H9 (cell line): ENCODE measurements around the gene CLK2. TPM values are rescaled to one million over a fixed set of nuclear protein-coding genes. Genes with fewer than 3 reads are reported as not detected.

ENCODE experiments used
- DNase-seq: peaks from one replicate; pipeline ENCODE4 v3.0.0-alpha.2; 2017
- H2AFZ ChIP-seq: one replicate; pipeline ENCODE4 v1.6.1; 2013; ENCODE audit warnings: mild to moderate bottlenecking, low read length, control low read depth, moderate library complexity
- H2AK5ac ChIP-seq: 2 replicates; pipeline ENCODE4 v1.6.1; 2013; ENCODE audit warnings: low read length, control low read depth, mixed read lengths; ENCODE audit not compliant: insufficient read length
- H2BK120ac ChIP-seq: one replicate; pipeline ENCODE4 v1.6.1; 2013; ENCODE audit warnings: low read depth, mild to moderate bottlenecking, low read length, control low read depth, inconsistent platforms; ENCODE audit not compliant: poor library complexity, severe bottlenecking
- H2BK12ac ChIP-seq: 2 replicates; pipeline ENCODE4 v1.6.1; 2013; ENCODE audit warnings: low read length, control low read depth, mixed read lengths, low read depth; ENCODE audit not compliant: insufficient read length
- H2BK15ac ChIP-seq: 2 replicates; pipeline ENCODE4 v1.6.1; 2013; ENCODE audit warnings: low read depth, low read length, control low read depth
- H2BK20ac ChIP-seq: one replicate; pipeline ENCODE4 v1.6.1; 2013; ENCODE audit warnings: low read depth, mild to moderate bottlenecking, low read length, control low read depth, inconsistent platforms; ENCODE audit not compliant: poor library complexity, severe bottlenecking
- H2BK5ac ChIP-seq: 2 replicates; pipeline ENCODE4 v1.6.1; 2013; ENCODE audit warnings: low read length, control low read depth, mixed read lengths; ENCODE audit not compliant: insufficient read length
- H3K14ac ChIP-seq: 2 replicates; pipeline ENCODE4 v1.6.1; 2013; ENCODE audit warnings: low read length, control low read depth; ENCODE audit not compliant: insufficient read depth
- H3K18ac ChIP-seq: 2 replicates; pipeline ENCODE4 v1.6.1; 2013; ENCODE audit warnings: low read depth, mild to moderate bottlenecking, mixed read lengths, low read length, control low read depth; ENCODE audit not compliant: insufficient read length
- H3K23ac ChIP-seq: 2 replicates; pipeline ENCODE4 v1.6.1; 2013; ENCODE audit warnings: low read length, control low read depth, mixed read lengths, low read depth; ENCODE audit not compliant: insufficient read length
- H3K23me2 ChIP-seq: 2 replicates; pipeline ENCODE4 v1.6.1; 2013; ENCODE audit warnings: low read depth, mild to moderate bottlenecking, mixed read lengths, low read length, control low read depth; ENCODE audit not compliant: insufficient read length, poor library complexity, severe bottlenecking
- H3K27ac ChIP-seq: 2 replicates; pipeline ENCODE4 v1.5.1; 2013; ENCODE audit warnings: low read length, control low read depth, mixed read lengths, low read depth; ENCODE audit not compliant: insufficient read length
- H3K27me3 ChIP-seq: 2 replicates; pipeline ENCODE4 v1.6.1; 2013; ENCODE audit warnings: low read length, control low read depth, inconsistent platforms; ENCODE audit not compliant: insufficient read depth
- H3K4ac ChIP-seq: 2 replicates; pipeline ENCODE4 v1.6.1; 2013; ENCODE audit warnings: low read depth, mild to moderate bottlenecking, control low read depth, inconsistent platforms, low read length, moderate library complexity
- H3K4me1 ChIP-seq: 2 replicates; pipeline ENCODE4 v1.6.1; 2013; ENCODE audit warnings: low read length, control low read depth, inconsistent platforms; ENCODE audit not compliant: insufficient read depth
- H3K4me2 ChIP-seq: 2 replicates; pipeline ENCODE4 v1.6.1; 2013; ENCODE audit warnings: low read length, control low read depth, mixed read lengths; ENCODE audit not compliant: insufficient read length, insufficient read depth
- H3K56ac ChIP-seq: 2 replicates; pipeline ENCODE4 v1.6.1; 2013; ENCODE audit warnings: low read depth, mild to moderate bottlenecking, mixed read lengths, low read length, control low read depth; ENCODE audit not compliant: insufficient read length
- H3K79me1 ChIP-seq: 2 replicates; pipeline ENCODE4 v1.6.1; 2013; ENCODE audit warnings: low read depth, mild to moderate bottlenecking, moderate library complexity, low read length, control low read depth, inconsistent platforms; ENCODE audit not compliant: insufficient read depth, poor library complexity, severe bottlenecking
- H3K79me2 ChIP-seq: 2 replicates; pipeline ENCODE4 v1.6.1; 2013; ENCODE audit warnings: low read length, control low read depth, inconsistent platforms; ENCODE audit not compliant: insufficient read depth
- H3K9ac ChIP-seq: 2 replicates; pipeline ENCODE4 v1.6.1; 2013; ENCODE audit warnings: low read length, control low read depth, mixed read lengths; ENCODE audit not compliant: insufficient read length; ENCODE audit errors: extremely low read depth
- H3K9me3 ChIP-seq: one replicate; pipeline ENCODE4 v1.6.1; 2013; ENCODE audit warnings: low read depth, low read length, inconsistent platforms; ENCODE audit not compliant: control insufficient read depth
- H3T11ph ChIP-seq: one replicate; pipeline ENCODE4 v1.6.1; 2013; ENCODE audit warnings: mild to moderate bottlenecking, low read length, control low read depth, inconsistent platforms
- H4K20me1 ChIP-seq: one replicate; pipeline ENCODE4 v1.6.1; 2013; ENCODE audit not compliant: control insufficient read depth, insufficient read length, insufficient read depth
- H4K5ac ChIP-seq: 2 replicates; pipeline ENCODE4 v1.6.1; 2013; ENCODE audit warnings: low read depth, mild to moderate bottlenecking, mixed read lengths, low read length, control low read depth; ENCODE audit not compliant: insufficient read length
- H4K8ac ChIP-seq: replicated peaks from 2 replicates; pipeline ENCODE4 v1.6.1; 2013; ENCODE audit warnings: low read length, control low read depth, mixed read lengths, low read depth; ENCODE audit not compliant: insufficient read length
- H4K91ac ChIP-seq: 2 replicates; pipeline ENCODE4 v1.6.1; 2013; ENCODE audit warnings: low read depth, mild to moderate bottlenecking, moderate library complexity, mixed read lengths, low read length, control low read depth; ENCODE audit not compliant: insufficient read length
- H3K27ac Mint-ChIP-seq, 3 experiments: 2 replicates in 2 of 3; 3 replicates in 1 of 3; pipeline ENCODE4 v1.8.0; 2020 to 2021; ENCODE audit warnings: mixed read lengths in 3 of 3, mild to moderate bottlenecking in 1 of 3, moderate library complexity in 1 of 3
- H3K27me3 Mint-ChIP-seq: 2 replicates; pipeline ENCODE4 v1.8.0; 2021; ENCODE audit warnings: low read depth, mild to moderate bottlenecking, moderate library complexity, mixed read lengths
- H3K36me3 Mint-ChIP-seq, 3 experiments: 2 replicates in 2 of 3; 3 replicates in 1 of 3; pipeline ENCODE4 v1.8.0; 2020 to 2021; ENCODE audit warnings: low read depth in 3 of 3, mixed read lengths in 3 of 3; ENCODE audit not compliant: insufficient read depth in 1 of 3
- H3K4me1 Mint-ChIP-seq, 2 experiments: 2 replicates each; pipeline ENCODE4 v1.8.0; 2020; ENCODE audit warnings: mixed read lengths in 2 of 2
- H3K4me3 Mint-ChIP-seq, 2 experiments: 2 replicates in 1 of 2; 3 replicates in 1 of 2; pipeline ENCODE4 v1.8.0; 2020 to 2021; ENCODE audit warnings: mild to moderate bottlenecking in 2 of 2, mixed read lengths in 2 of 2, moderate library complexity in 1 of 2
- H3K9me3 Mint-ChIP-seq, 2 experiments: 2 replicates in 1 of 2; 3 replicates in 1 of 2; pipeline ENCODE4 v1.8.0; 2020; ENCODE audit warnings: mild to moderate bottlenecking in 2 of 2, mixed read lengths in 2 of 2, moderate library complexity in 1 of 2
- CTCF ChIP-seq: fragments of 200-600 bp; sonication (generic); conservative IDR thresholded peaks from 3 replicates; pipeline ENCODE4 v1.8.0; 2021; ENCODE audit warnings: antibody characterized with exemption, mild to moderate bottlenecking
- WGBS: extraction: QIAGEN DNeasy Blood & Tissue Kit; methylation state at CpG from one replicate; pipeline ENCODE4 v1.1.7; 2013; ENCODE audit warnings: missing lambda C conversion rate, low lambda C conversion rate, mixed read lengths; ENCODE audit not compliant: insufficient read length; ENCODE audit errors: extremely low coverage; 5-methylcytosine and 5-hydroxymethylcytosine counted together
- total RNA-seq: library from RNA; stranded (reverse); gene quantifications from 2 replicates; pipeline ENCODE4 v1.2.1, GENCODE V29; 2021

Gene CLK2
- total RNA-seq, 1 experiment from 2014 or later: 77.5 TPM

GRCh38 chr1:155267373-155267772, 5.9 kb downstream of the CLK2 start:
- Histone ChIP-seq H4K5ac (no peak overlapping the region), H3K27ac (no peak overlapping the region)
- WGBS: no CpG with 5 or more reads among the region's 2 CpGs

More at GRCh38 chr1:155267373-155267772, 5.9 kb downstream of the CLK2 start:
- Histone ChIP-seq H2BK20ac (no peak overlapping the region), H3K9ac (no peak overlapping the region), H4K91ac (no peak overlapping the region), H3K9me3 (no peaks in the 10 kb centered on the region), H3K4ac (no peak overlapping the region), H3K23me2 (no peaks in the 10 kb centered on the region), H2BK5ac (no peak overlapping the region), H3K23ac (no peak overlapping the region), H2AK5ac (no peak overlapping the region), H3K4me2 (no peak overlapping the region), H2BK12ac (no peak overlapping the region), H2BK120ac (no peak overlapping the region), H3K79me1 (peaks cover 2% of the 10 kb centered on the region), H2BK15ac (no peak overlapping the region), H3K27me3 (no peaks in the 10 kb centered on the region), H3K4me1 (peaks cover 3% of the 10 kb centered on the region), H3K14ac (no peak overlapping the region), H2AFZ (no peak overlapping the region), H3K56ac (no peak overlapping the region), H4K20me1 (no peaks in the 10 kb centered on the region), H3T11ph (no peak overlapping the region), H3K18ac (no peak overlapping the region), H3K79me2 (peaks cover 6% of the 10 kb centered on the region), H4K8ac (no peak overlapping the region)
- DNase-seq: no peak
- no peak overlapping the region for H3K4me3 Mint-ChIP-seq
- H3K36me3 Mint-ChIP-seq: peaks cover 70 to 95% (median 93%) of the 10 kb centered on the region in 3 experiments; a peak in 6 of 7 replicates
- H3K27ac Mint-ChIP-seq: no peak overlapping the region
- peaks cover 8 to 12% of the 10 kb centered on the region in 2 experiments for H3K4me1 Mint-ChIP-seq
- no peaks in the 10 kb centered on the region for H3K27me3 Mint-ChIP-seq
- no peak for TF ChIP-seq CTCF
- no peaks in the 10 kb centered on the region for H3K9me3 Mint-ChIP-seq
